Measurements from ENCODE around the gene GCLC.

Gene GCLC

GRCh38 chr6:53503060-53503459 is 41.8 kb downstream of the GCLC start:
- H3K4me3 ChIP-seq, result no peak overlapping the region
- no peaks in the 10 kb centered on the region for H3K9me3 ChIP-seq
- in situ Hi-C loops (cut with MboI; ENCODE audit: low sequenced_read_pairs), result no loop called here
- no peaks in the 10 kb centered on the region for H3K4me1 ChIP-seq
- peaks cover 64% of the 10 kb centered on the region for H3K36me3 ChIP-seq (replicated peaks)
- H3K27me3 ChIP-seq (ENCODE audit: low read depth), result no peaks in the 10 kb centered on the region
- DNase-seq (ENCODE audit: low spot score in 2 of 2), result no peak

- Histone ChIP-seq H3K27me3 (ENCODE audit: low read depth) (no peaks in the 10 kb centered on the region), H3K4me3 (no peak overlapping the region), H3K4me1 (no peaks in the 10 kb centered on the region), H3K36me3 (replicated peaks) (peaks cover 54% of the 10 kb centered on the region), H3K9me3 (no peaks in the 10 kb centered on the region)
- DNase-seq (ENCODE audit: low spot score in 2 of 2), result no peak
- in situ Hi-C loops (cut with MboI; ENCODE audit: low sequenced_read_pairs), result no loop called here
Observed at GRCh38 chr6:53501432-53501831, 43.5 kb downstream of the GCLC start.

GRCh38 chr6:53500095-53500494 is 44.8 kb downstream of the GCLC start:
- in situ Hi-C loops (cut with MboI; ENCODE audit: low sequenced_read_pairs), result no loop called here
- Histone ChIP-seq H3K36me3 (replicated peaks) (peaks cover 41% of the 10 kb centered on the region), H3K9me3 (no peaks in the 10 kb centered on the region), H3K4me3 (no peak overlapping the region), H3K27me3 (ENCODE audit: low read depth) (no peaks in the 10 kb centered on the region), H3K4me1 (no peaks in the 10 kb centered on the region)
- no peak for DNase-seq (ENCODE audit: low spot score in 2 of 2)

GRCh38 chr6:53499094-53499493 is 45.8 kb downstream of the GCLC start:
- H3K4me3 ChIP-seq, result no peak overlapping the region
- H3K4me1 ChIP-seq, result no peaks in the 10 kb centered on the region
- in situ Hi-C loops (cut with MboI; ENCODE audit: low sequenced_read_pairs), result loop anchor here (10.0 kb wide), 2 partner anchors 146 to 226 kb away; no protein-coding TSS in a partner anchor
- DNase-seq (ENCODE audit: low spot score in 2 of 2), result no peak
- H3K9me3 ChIP-seq, result no peaks in the 10 kb centered on the region
- peaks cover 31% of the 10 kb centered on the region for H3K36me3 ChIP-seq (replicated peaks)
- no peaks in the 10 kb centered on the region for H3K27me3 ChIP-seq (ENCODE audit: low read depth)

GRCh38 chr6:53498649-53499048 is 46.3 kb downstream of the GCLC start:
- H3K4me1 ChIP-seq, result no peaks in the 10 kb centered on the region
- in situ Hi-C loops (cut with MboI; ENCODE audit: low sequenced_read_pairs), result loop anchor here (10.0 kb wide), 2 partner anchors 146 to 226 kb away; no protein-coding TSS in a partner anchor
- H3K4me3 ChIP-seq, result no peak overlapping the region
- no peaks in the 10 kb centered on the region for H3K9me3 ChIP-seq
- peaks cover 29% of the 10 kb centered on the region for H3K36me3 ChIP-seq (replicated peaks)
- no peaks in the 10 kb centered on the region for H3K27me3 ChIP-seq (ENCODE audit: low read depth)
- no peak for DNase-seq (ENCODE audit: low spot score in 2 of 2)

GRCh38 chr6:53497905-53498304 is 47.0 kb downstream of the GCLC start:
- H3K4me3 ChIP-seq, result no peak overlapping the region
- no peaks in the 10 kb centered on the region for H3K4me1 ChIP-seq
- in situ Hi-C loops (cut with MboI; ENCODE audit: low sequenced_read_pairs), result loop anchor here (10.0 kb wide), 2 partner anchors 147 to 227 kb away; no protein-coding TSS in a partner anchor
- no peak for DNase-seq (ENCODE audit: low spot score in 2 of 2)
- no peaks in the 10 kb centered on the region for H3K27me3 ChIP-seq (ENCODE audit: low read depth)
- peaks cover 23% of the 10 kb centered on the region for H3K36me3 ChIP-seq (replicated peaks)
- H3K9me3 ChIP-seq, result no peaks in the 10 kb centered on the region

GRCh38 chr6:53496797-53497375 is 48.0 kb downstream of the GCLC start:
- Histone ChIP-seq H3K27me3 (ENCODE audit: low read depth) (no peaks in the 10 kb centered on the region; the same call in 1 of the 2 replicates), H3K4me3 (no peak overlapping the region), H3K4me1 (no peaks in the 10 kb centered on the region; the same call in 1 of the 2 replicates), H3K9me3 (no peaks in the 10 kb centered on the region), H3K36me3 (replicated peaks) (peaks cover 17% of the 10 kb centered on the region)
- no peak for DNase-seq (ENCODE audit: low spot score in 2 of 2)
- in situ Hi-C loops (cut with MboI; ENCODE audit: low sequenced_read_pairs), result loop anchor here (10.0 kb wide), 2 partner anchors 148 to 228 kb away; no protein-coding TSS in a partner anchor

- in situ Hi-C loops (cut with MboI; ENCODE audit: low sequenced_read_pairs), result loop anchor here (10.0 kb wide), 2 partner anchors 149 to 229 kb away; no protein-coding TSS in a partner anchor
- no peaks in the 10 kb centered on the region for H3K9me3 ChIP-seq
- no peak for DNase-seq (ENCODE audit: low spot score in 2 of 2)
Observed at GRCh38 chr6:53495506-53496499, 49.1 kb downstream of the GCLC start.

GRCh38 chr6:53494076-53494475 is 50.8 kb downstream of the GCLC start:
- H3K36me3 ChIP-seq (replicated peaks), result 0 out of 2 replicates have a peak, but pooled peaks cover 6% of the 10 kb centered on the region
- H3K27me3 ChIP-seq (ENCODE audit: low read depth), result no peaks in the 10 kb centered on the region; the same call in 1 of the 2 replicates
- H3K4me3 ChIP-seq, result no peak overlapping the region
- H3K9me3 ChIP-seq, result no peaks in the 10 kb centered on the region
- H3K4me1 ChIP-seq, result no peaks in the 10 kb centered on the region; the same call in 1 of the 2 replicates
- DNase-seq (ENCODE audit: low spot score in 2 of 2), result no peak
- in situ Hi-C loops (cut with MboI; ENCODE audit: low sequenced_read_pairs), result loop anchor here (10.0 kb wide), 2 partner anchors 151 to 231 kb away; no protein-coding TSS in a partner anchor

More at GRCh38 chr6:53495506-53496499, 49.1 kb downstream of the GCLC start:
- no peak overlapping the region for H3K4me3 ChIP-seq
- no peaks in the 10 kb centered on the region; the same call in 1 of the 2 replicates for H3K4me1 ChIP-seq
- no peaks in the 10 kb centered on the region; the same call in 1 of the 2 replicates for H3K27me3 ChIP-seq (ENCODE audit: low read depth)
- peaks cover 17% of the 10 kb centered on the region for H3K36me3 ChIP-seq (replicated peaks)

GRCh38 chr6:53493635-53494025 is 51.3 kb downstream of the GCLC start:
- no peak for DNase-seq (ENCODE audit: low spot score in 2 of 2)
- H3K9me3 ChIP-seq, result no peaks in the 10 kb centered on the region
- in situ Hi-C loops (cut with MboI; ENCODE audit: low sequenced_read_pairs), result loop anchor here (10.0 kb wide), 2 partner anchors 151 to 231 kb away; no protein-coding TSS in a partner anchor
- H3K4me1 ChIP-seq, result no peaks in the 10 kb centered on the region; the same call in 1 of the 2 replicates
- 0 out of 2 replicates have a peak, but pooled peaks cover 6% of the 10 kb centered on the region for H3K36me3 ChIP-seq (replicated peaks)
- H3K27me3 ChIP-seq (ENCODE audit: low read depth), result no peaks in the 10 kb centered on the region; the same call in 1 of the 2 replicates
- no peak overlapping the region for H3K4me3 ChIP-seq

GRCh38 chr6:53492860-53493634 is 51.9 kb downstream of the GCLC start:
- no peak overlapping the region for H3K4me3 ChIP-seq
- peak; percentile 42 to 78 for DNase-seq (ENCODE audit: low spot score in 2 of 2)
- no peaks in the 10 kb centered on the region for H3K9me3 ChIP-seq
- no peaks in the 10 kb centered on the region; the same call in 1 of the 2 replicates for H3K4me1 ChIP-seq
- 0 out of 2 replicates have a peak, but pooled peaks cover under 1% of the 10 kb centered on the region for H3K36me3 ChIP-seq (replicated peaks)
- in situ Hi-C loops (cut with MboI; ENCODE audit: low sequenced_read_pairs), result loop anchor here (10.0 kb wide), 2 partner anchors 152 to 232 kb away; no protein-coding TSS in a partner anchor
- no peaks in the 10 kb centered on the region; the same call in 1 of the 2 replicates for H3K27me3 ChIP-seq (ENCODE audit: low read depth)

GRCh38 chr6:53487080-53487479 is 57.8 kb downstream of the GCLC start:
- no peaks in the 10 kb centered on the region for H3K36me3 ChIP-seq (replicated peaks)
- peaks cover 10% of the 10 kb centered on the region for H3K4me1 ChIP-seq
- H3K9me3 ChIP-seq, result no peaks in the 10 kb centered on the region
- no peak overlapping the region for H3K4me3 ChIP-seq
- no peak for DNase-seq (ENCODE audit: low spot score in 2 of 2)
- H3K27me3 ChIP-seq (ENCODE audit: low read depth), result peaks cover 4% of the 10 kb centered on the region; the same call in 1 of the 2 replicates
- in situ Hi-C loops (cut with MboI; ENCODE audit: low sequenced_read_pairs), result no loop called here

GRCh38 chr6:53486679-53487078 is 58.2 kb downstream of the GCLC start:
- Histone ChIP-seq H3K4me3 (no peak overlapping the region), H3K4me1 (peaks cover 10% of the 10 kb centered on the region), H3K9me3 (no peaks in the 10 kb centered on the region), H3K36me3 (replicated peaks) (no peaks in the 10 kb centered on the region), H3K27me3 (ENCODE audit: low read depth) (peaks cover 4% of the 10 kb centered on the region; the same call in 1 of the 2 replicates)
- DNase-seq (ENCODE audit: low spot score in 2 of 2), result no peak
- in situ Hi-C loops (cut with MboI; ENCODE audit: low sequenced_read_pairs), result no loop called here
